Naive B cell (primary cell): ENCODE measurements around the gene PARVG. TPM values are rescaled to one million over a fixed set of nuclear protein-coding genes. Genes with fewer than 3 reads are reported as not detected.
A peak's percentile ranks its signal among the peaks of the same experiment; 100 is the strongest.
"Not testable (repeated sequence)": the region's sequence is repeated elsewhere in the genome, so short reads cannot be mapped to it uniquely, and the experiment has no call there.

Experiments
- ATAC-seq, 2 donors: fragments of 150-1000 bp; cut with Tn5 transposase; 2 replicates each; pipeline ENCODE4 v1.10.0; 2021; ENCODE audit warnings: low read depth in 2 of 2, mild to moderate bottlenecking in 2 of 2, moderate library complexity in 2 of 2
- DNase-seq: peaks from one replicate; pipeline ENCODE4 v3.0.0; 2022
- H3K27ac Mint-ChIP-seq, 6 donors: one replicate each; pipeline ENCODE4 v1.8.0; 2020 to 2022; ENCODE audit warnings: mild to moderate bottlenecking in 6 of 6, mixed read lengths in 6 of 6, moderate library complexity in 5 of 6, inconsistent platforms in 2 of 6
- H3K27me3 Mint-ChIP-seq, 3 donors: one replicate each; pipeline ENCODE4 v1.8.0; 2021 to 2022; ENCODE audit warnings: mixed read lengths in 3 of 3, mild to moderate bottlenecking in 1 of 3
- H3K36me3 Mint-ChIP-seq, 2 donors: one replicate each; pipeline ENCODE4 v1.8.0; 2020 to 2022; ENCODE audit warnings: mixed read lengths in 2 of 2, inconsistent platforms in 1 of 2, mild to moderate bottlenecking in 1 of 2
- H3K4me1 Mint-ChIP-seq, 3 donors: one replicate each; pipeline ENCODE4 v1.8.0; 2020 to 2022; ENCODE audit warnings: mixed read lengths in 3 of 3, inconsistent platforms in 1 of 3, mild to moderate bottlenecking in 1 of 3, moderate library complexity in 1 of 3
- H3K4me3 Mint-ChIP-seq, 8 donors: one replicate each; pipeline ENCODE4 v1.8.0; 2020 to 2022; ENCODE audit warnings: mild to moderate bottlenecking in 8 of 8, mixed read lengths in 8 of 8, moderate library complexity in 8 of 8, inconsistent platforms in 2 of 8
- H3K9me3 Mint-ChIP-seq, 7 donors: one replicate each; pipeline ENCODE4 v1.8.0; 2020 to 2022; ENCODE audit warnings: mixed read lengths in 7 of 7, mild to moderate bottlenecking in 5 of 7, inconsistent platforms in 2 of 7, moderate library complexity in 1 of 7
- polyA plus RNA-seq, 6 donors: library from polyadenylated mRNA; unstranded; fragments of 300-500 nt; fragmentation: Illumina TruSeq; gene quantifications; one replicate each; pipeline ENCODE4 v1.2.3, GENCODE V29; 2021; ENCODE audit warnings: low read depth in 6 of 6

Gene PARVG
- polyA plus RNA-seq, 6 donors from 2014 or later, result 106 to 151 (median 143) TPM

DNA sequence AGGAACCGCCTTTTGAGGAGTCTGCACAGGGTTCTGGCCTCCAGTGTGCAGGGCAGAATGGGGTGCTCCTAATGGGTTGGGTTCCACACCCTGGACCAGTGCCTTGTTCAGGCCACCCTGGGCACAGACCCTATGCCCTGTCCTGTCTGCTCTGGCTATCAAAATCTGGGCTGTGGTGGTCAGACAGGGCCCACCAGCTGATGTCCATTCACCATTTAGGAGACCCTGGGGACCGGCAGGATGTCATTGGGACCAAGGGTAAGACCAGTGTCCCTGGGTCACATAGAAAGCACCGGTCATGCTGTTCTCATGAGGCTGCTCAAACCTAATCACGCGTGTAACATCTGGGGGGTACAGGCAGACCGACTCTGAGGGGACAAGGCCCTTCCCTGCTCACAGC is 37.3 kb downstream of the PARVG start:
- DNase-seq (no peak), ATAC-seq (no peak)
- H3K4me1 Mint-ChIP-seq, result no peaks in the 10 kb centered on the region
- H3K36me3 Mint-ChIP-seq, result no peaks in the 10 kb centered on the region
- H3K27me3 Mint-ChIP-seq, result peaks cover 0 to 7% (median 0%) of the 10 kb centered on the region in 3 donors
- peaks cover 0 to 4% (median 2%) of the 10 kb centered on the region in 7 donors for H3K9me3 Mint-ChIP-seq
- no peak overlapping the region for H3K27ac Mint-ChIP-seq
- no peak overlapping the region for H3K4me3 Mint-ChIP-seq

DNA sequence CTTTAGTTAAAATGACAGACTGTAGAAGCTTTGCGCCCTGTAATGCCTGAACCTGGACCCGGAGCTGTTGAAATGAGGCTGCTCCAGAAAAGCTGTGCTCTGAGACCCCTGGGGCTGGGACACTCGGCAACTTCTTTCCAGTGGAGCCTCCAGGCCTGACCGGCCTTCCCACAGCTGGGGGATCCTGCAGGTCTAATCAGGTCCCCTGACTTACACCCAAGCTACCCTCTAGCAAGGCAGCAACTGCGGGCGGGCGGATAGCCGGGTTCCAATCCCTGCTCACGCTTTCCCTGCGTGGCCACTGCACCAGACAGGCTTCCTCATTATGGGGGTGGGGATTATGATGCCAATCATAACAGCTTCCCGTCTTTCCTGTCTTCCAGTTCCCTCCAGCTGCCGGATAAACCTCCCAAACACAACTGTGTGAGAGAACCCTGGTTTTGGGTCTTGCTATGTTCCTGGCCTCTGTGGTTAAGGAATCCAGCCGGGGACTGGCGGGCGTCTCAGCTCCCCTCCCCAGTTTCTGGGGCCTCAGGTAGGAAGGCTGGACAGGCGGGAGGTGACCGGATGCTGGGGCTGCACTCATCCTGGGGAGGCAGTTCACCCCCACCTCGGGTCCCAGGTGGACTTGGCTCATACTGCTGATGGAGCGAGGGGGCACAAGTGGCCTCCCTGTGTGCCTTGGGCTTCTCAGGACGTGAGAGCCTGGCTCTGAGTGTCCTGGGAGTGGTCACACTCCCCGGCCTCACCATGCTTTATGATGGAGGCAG is 38.6 kb downstream of the PARVG start:
- H3K27me3 Mint-ChIP-seq, result peaks cover 0 to 7% (median 0%) of the 10 kb centered on the region in 3 donors
- no peaks in the 10 kb centered on the region for H3K4me1 Mint-ChIP-seq
- peaks cover 0 to 4% (median 2%) of the 10 kb centered on the region in 7 donors for H3K9me3 Mint-ChIP-seq
- DNase-seq (no peak), ATAC-seq (no peak)
- no peak overlapping the region for H3K4me3 Mint-ChIP-seq
- H3K27ac Mint-ChIP-seq, result no peak overlapping the region
- no peaks in the 10 kb centered on the region for H3K36me3 Mint-ChIP-seq

DNA sequence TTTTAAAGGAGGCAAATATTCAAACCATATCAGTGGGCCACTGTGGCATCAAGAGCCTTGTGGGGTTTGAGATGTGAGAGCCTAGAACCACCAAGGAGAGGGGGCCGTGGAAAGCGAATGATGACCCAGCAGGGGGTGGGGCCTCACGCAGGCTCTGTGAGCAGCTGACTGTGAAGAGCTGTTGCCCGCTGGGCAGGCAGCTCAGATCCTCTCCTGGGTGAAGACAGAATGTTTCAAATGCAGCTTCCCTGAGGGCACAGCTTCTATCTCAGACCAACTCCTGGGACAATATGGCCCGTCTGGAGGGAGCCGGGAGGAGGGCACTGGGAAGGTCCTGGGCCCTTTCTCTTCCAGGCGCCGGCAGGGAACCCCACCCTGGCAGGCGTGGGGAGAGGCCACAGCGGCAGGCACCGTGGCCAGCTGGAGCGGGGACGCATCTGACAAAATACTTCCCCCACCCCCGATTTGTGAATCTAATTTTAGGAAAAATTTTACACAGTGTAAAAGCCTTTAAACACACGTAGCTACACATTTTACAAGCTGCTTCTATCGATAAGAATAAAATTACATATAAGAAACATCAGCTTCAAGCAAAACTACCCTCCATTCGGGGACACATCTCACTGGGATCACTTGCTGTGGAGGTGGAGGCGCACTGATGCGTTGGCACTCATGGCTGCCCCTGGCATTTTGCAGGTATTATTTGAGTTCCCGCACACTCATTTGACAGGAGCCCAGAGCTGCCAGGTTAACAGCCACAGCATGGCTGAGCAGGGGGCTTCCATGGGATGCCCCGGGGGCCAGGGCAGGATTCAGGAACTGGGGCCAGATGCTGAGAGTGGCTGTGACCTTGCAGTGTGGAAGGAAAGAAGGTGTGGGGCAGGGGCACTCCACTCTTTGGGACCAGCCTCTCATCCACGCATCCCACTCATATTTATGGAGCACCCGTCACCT is 40.3 kb downstream of the PARVG start:
- no peak overlapping the region for H3K27ac Mint-ChIP-seq
- ATAC-seq (no peak), DNase-seq (no peak)
- peaks cover 0 to 8% (median 2%) of the 10 kb centered on the region in 7 donors for H3K9me3 Mint-ChIP-seq
- no peaks in the 10 kb centered on the region for H3K4me1 Mint-ChIP-seq
- peaks cover 0 to 4% of the 10 kb centered on the region in 2 donors for H3K36me3 Mint-ChIP-seq
- H3K4me3 Mint-ChIP-seq, result no peak overlapping the region
- H3K27me3 Mint-ChIP-seq, result peaks cover 0 to 19% (median 12%) of the 10 kb centered on the region in 3 donors

DNA sequence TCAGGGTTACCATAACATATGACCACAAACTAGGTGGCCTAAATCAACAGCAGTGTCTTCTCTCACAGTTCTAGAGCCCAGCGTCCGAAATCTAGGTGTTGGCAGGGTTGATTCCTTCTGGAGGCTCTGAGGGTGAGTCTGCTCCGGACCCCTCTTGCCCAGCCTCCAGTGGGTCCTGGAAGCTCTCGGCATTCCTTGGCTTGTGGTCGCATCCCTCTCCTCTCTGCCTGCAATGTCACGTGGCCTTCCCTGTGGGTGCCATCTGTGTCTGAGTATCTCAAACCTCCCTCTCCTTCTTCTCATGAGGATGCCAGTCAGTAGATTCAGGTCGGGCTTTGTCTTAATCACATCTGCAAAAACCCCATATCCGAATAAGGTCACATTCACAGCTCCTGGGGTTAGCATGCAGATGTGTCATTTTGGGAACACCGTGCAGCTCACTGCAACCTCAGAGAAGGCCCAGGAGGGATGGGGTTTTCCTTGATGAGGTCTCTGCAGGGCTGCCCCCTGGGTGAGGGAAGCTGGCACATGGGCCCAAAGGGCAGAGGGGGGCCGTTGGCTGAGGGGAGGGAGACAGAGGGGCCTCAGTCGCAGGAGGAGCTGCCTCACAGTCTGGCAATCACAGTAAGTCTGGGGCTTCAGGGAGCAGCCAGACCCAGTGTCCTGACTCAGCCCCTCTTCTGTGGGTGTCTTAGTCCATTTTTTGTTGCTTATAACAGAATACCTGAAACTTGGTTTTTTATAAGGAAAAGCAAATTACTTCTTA is 41.2 kb downstream of the PARVG start:
- peaks cover 0 to 10% of the 10 kb centered on the region in 2 donors for H3K36me3 Mint-ChIP-seq
- H3K4me3 Mint-ChIP-seq, result no peak overlapping the region
- H3K9me3 Mint-ChIP-seq, result peaks cover 0 to 8% (median under 1%) of the 10 kb centered on the region in 7 donors
- H3K4me1 Mint-ChIP-seq, result no peaks in the 10 kb centered on the region
- peaks cover 0 to 25% (median 19%) of the 10 kb centered on the region in 3 donors for H3K27me3 Mint-ChIP-seq
- peak overlapping the region in 2 of 6 donors; percentile 48 to 59 for H3K27ac Mint-ChIP-seq
- ATAC-seq, result no peak
- no peak for DNase-seq

GRCh38 chr22:44224166-44224565 is 43.4 kb downstream of the PARVG start:
- DNase-seq, result no peak
- no peak overlapping the region for H3K27ac Mint-ChIP-seq
- H3K36me3 Mint-ChIP-seq, result peaks cover 1 to 16% of the 10 kb centered on the region in 2 donors

GRCh38 chr22:44225091-44225689 is 44.5 kb downstream of the PARVG start:
- peak overlapping the region in 1 of 6 donors; percentile 17 for H3K27ac Mint-ChIP-seq

More at GRCh38 chr22:44224166-44224565, 43.4 kb downstream of the PARVG start:
- Mint-ChIP-seq H3K9me3 (peaks cover 3 to 24% (median 13%) of the 10 kb centered on the region in 7 donors), H3K4me3 (no peak overlapping the region), H3K27me3 (peaks cover 10 to 25% (median 19%) of the 10 kb centered on the region in 3 donors), H3K4me1 (no peaks in the 10 kb centered on the region)
- ATAC-seq, result no peak

DNA sequence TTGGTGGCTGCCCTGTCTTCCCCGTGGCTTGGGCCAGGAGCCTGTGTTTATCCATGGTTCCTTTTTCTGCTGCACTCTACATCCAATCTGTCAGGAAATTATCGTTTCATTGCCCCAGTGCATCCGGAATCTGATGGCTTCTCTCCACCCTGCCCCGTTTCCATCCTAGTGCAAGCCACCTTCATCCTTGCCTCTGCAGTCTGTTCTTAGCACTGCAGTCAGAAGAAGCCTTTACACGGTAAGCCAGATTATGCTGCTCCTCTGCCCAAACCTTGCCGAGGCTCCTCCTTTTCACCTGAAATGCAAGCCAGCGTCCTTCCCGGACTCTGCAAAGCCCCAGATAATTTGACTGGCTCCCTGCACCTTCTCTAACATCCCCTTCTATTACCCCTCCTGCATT is 45.1 kb downstream of the PARVG start:
- H3K36me3 Mint-ChIP-seq, result peaks cover 4 to 16% of the 10 kb centered on the region in 2 donors
- H3K27ac Mint-ChIP-seq, result no peak overlapping the region
- no peaks in the 10 kb centered on the region for H3K4me1 Mint-ChIP-seq
- H3K9me3 Mint-ChIP-seq, result peaks cover 3 to 34% (median 15%) of the 10 kb centered on the region in 7 donors
- H3K4me3 Mint-ChIP-seq, result no peak overlapping the region
- H3K27me3 Mint-ChIP-seq, result peaks cover 18 to 25% (median 19%) of the 10 kb centered on the region in 3 donors
- no peak for DNase-seq
- ATAC-seq, result no peak

More at GRCh38 chr22:44225091-44225689, 44.5 kb downstream of the PARVG start:
- peaks cover 4 to 16% of the 10 kb centered on the region in 2 donors for H3K36me3 Mint-ChIP-seq
- H3K27me3 Mint-ChIP-seq, result peaks cover 18 to 25% (median 19%) of the 10 kb centered on the region in 3 donors
- ATAC-seq, result no peak
- DNase-seq, result no peak
- no peaks in the 10 kb centered on the region for H3K4me1 Mint-ChIP-seq
- H3K9me3 Mint-ChIP-seq, result peaks cover 3 to 34% (median 15%) of the 10 kb centered on the region in 7 donors
- H3K4me3 Mint-ChIP-seq, result no peak overlapping the region

- Mint-ChIP-seq H3K4me1 (no peaks in the 10 kb centered on the region), H3K27me3 (peaks cover 18 to 23% (median 19%) of the 10 kb centered on the region in 3 donors)
Observed at GRCh38 chr22:44229331-44229730, 48.6 kb downstream of the PARVG start.

DNA sequence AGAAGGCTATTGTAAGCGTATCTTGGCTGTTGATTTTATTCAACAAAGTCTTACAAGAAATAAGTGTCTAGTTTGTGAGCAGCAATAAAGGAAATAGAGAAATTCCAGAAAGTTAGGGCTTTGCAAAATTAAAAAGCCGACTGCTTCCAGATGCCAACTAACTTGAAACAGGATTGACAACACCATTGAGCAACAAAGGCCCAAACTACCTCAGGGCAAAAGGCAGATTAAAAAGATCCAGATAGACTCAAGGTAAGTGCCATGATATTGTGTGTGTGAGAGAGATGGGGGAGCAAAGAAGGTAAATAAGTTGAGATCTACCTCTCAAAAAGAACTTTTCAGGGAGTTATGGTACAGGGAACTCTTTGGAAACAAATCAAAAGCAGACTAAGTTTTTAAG is 49.1 kb downstream of the PARVG start:
- Mint-ChIP-seq H3K4me1 (no peaks in the 10 kb centered on the region), H3K27ac (no peak overlapping the region), H3K36me3 (peaks cover 4 to 16% of the 10 kb centered on the region in 2 donors), H3K9me3 (peaks cover 3 to 34% (median 15%) of the 10 kb centered on the region in 7 donors), H3K27me3 (peaks cover 18 to 22% (median 18%) of the 10 kb centered on the region in 3 donors), H3K4me3 (no peak overlapping the region)
- ATAC-seq, result no peak
- no peak for DNase-seq

More at GRCh38 chr22:44229331-44229730, 48.6 kb downstream of the PARVG start:
- Mint-ChIP-seq H3K27ac (no peak overlapping the region), H3K9me3 (peaks cover 3 to 34% (median 15%) of the 10 kb centered on the region in 7 donors), H3K36me3 (peaks cover 4 to 16% of the 10 kb centered on the region in 2 donors), H3K4me3 (no peak overlapping the region)
- no peak for DNase-seq
- ATAC-seq, result no peak

- Mint-ChIP-seq H3K27ac (peak overlapping the region in 1 of 6 donors; percentile 47), H3K9me3 (peaks cover 3 to 34% (median 15%) of the 10 kb centered on the region in 7 donors), H3K4me1 (no peaks in the 10 kb centered on the region), H3K27me3 (peaks cover 4 to 18% (median 8%) of the 10 kb centered on the region in 3 donors), H3K36me3 (peaks cover 4 to 10% of the 10 kb centered on the region in 2 donors), H3K4me3 (no peak overlapping the region)
- DNase-seq, result no peak
- no peak for ATAC-seq
Observed at GRCh38 chr22:44231233-44231632, 50.5 kb downstream of the PARVG start.

- not testable (repeated sequence) for H3K27ac Mint-ChIP-seq
Observed at GRCh38 chr22:44234372-44234771, 53.6 kb downstream of the PARVG start.

GRCh38 chr22:44237290-44237689 is 56.6 kb downstream of the PARVG start:
- H3K27ac Mint-ChIP-seq, result peak overlapping the region in 1 of 6 donors; percentile 25
- no peaks in the 10 kb centered on the region for H3K9me3 Mint-ChIP-seq
- no peaks in the 10 kb centered on the region for H3K36me3 Mint-ChIP-seq
- H3K4me3 Mint-ChIP-seq, result no peak overlapping the region
- H3K4me1 Mint-ChIP-seq, result no peaks in the 10 kb centered on the region
- H3K27me3 Mint-ChIP-seq, result peaks cover 12 to 43% (median 18%) of the 10 kb centered on the region in 3 donors
- DNase-seq, result no peak
- no peak for ATAC-seq

More at GRCh38 chr22:44234372-44234771, 53.6 kb downstream of the PARVG start:
- H3K36me3 Mint-ChIP-seq, ATAC-seq, H3K4me1 Mint-ChIP-seq, H3K4me3 Mint-ChIP-seq, DNase-seq: not testable (repeated sequence)
- Mint-ChIP-seq H3K27me3 (peaks cover 6 to 18% (median 7%) of the 10 kb centered on the region in 3 donors), H3K9me3 (peaks cover 0 to 10% (median 6%) of the 10 kb centered on the region in 7 donors)
